Panc1 (cell line): Measurements from ENCODE around the gene ACKR2. TPM values are rescaled to one million over a fixed set of nuclear protein-coding genes. Genes with fewer than 3 reads are reported as not detected.
"Not testable (repeated sequence)": the region's sequence is repeated elsewhere in the genome, so short reads cannot be mapped to it uniquely, and the experiment has no call there.

Source experiments
- ATAC-seq: fragments of 200-7000 bp; cut with Tn5 transposase; 2 replicates; pipeline ENCODE4 v1.9.1; 2020; ENCODE audit warnings: mild to moderate bottlenecking, moderate library complexity
- BruUV-seq: library from RNA; stranded (reverse); fragments of 400-500 nt; replicated peaks from 2 replicates; lab custom pipeline; 2021; lab: Mats Ljungman, UMichigan
- CTCF ChIA-PET: fragments of 300-600 bp; sonication (Branson Sonifier 250); formaldehyde crosslinking; loops from one replicate; lab custom pipeline; 2022; ENCODE audit warnings: antibody characterized with exemption; lab: Charles Lee
- POLR2A ChIA-PET: fragments of 300-600 bp; sonication (Branson Sonifier 250); formaldehyde crosslinking; loops from one replicate; lab custom pipeline; 2022; ENCODE audit warnings: antibody characterized with exemption; lab: Charles Lee
- DNase-seq: peaks from one replicate; pipeline ENCODE4 v3.0.0-alpha.2; 2010; ENCODE audit warnings: low read depth, low spot score
- H3K27ac ChIP-seq: 2 replicates; pipeline ENCODE4 v1.5.1; 2011; ENCODE audit warnings: mild to moderate bottlenecking, low read length, inconsistent platforms
- H3K27me3 ChIP-seq: fragments of 200-500 bp; sonication (Bioruptor generic); 2 replicates; pipeline ENCODE4 v1.6.0; 2014; ENCODE audit warnings: low read length, inconsistent platforms; ENCODE audit not compliant: control insufficient read depth, insufficient read depth
- H3K36me3 ChIP-seq: fragments of 200-500 bp; sonication (Bioruptor generic); 2 replicates; pipeline ENCODE4 v1.5.1; 2014; ENCODE audit warnings: inconsistent platforms, mild to moderate bottlenecking, low read length, moderate library complexity; ENCODE audit not compliant: control insufficient read depth, insufficient read depth
- H3K4me1 ChIP-seq: 2 replicates; pipeline ENCODE4 v1.5.1; 2011; ENCODE audit warnings: inconsistent platforms, mild to moderate bottlenecking, low read length, moderate library complexity; ENCODE audit not compliant: control insufficient read depth, insufficient read depth
- H3K4me3 ChIP-seq, 2 experiments: 2 replicates each; pipeline ENCODE4 v1.5.1; 2011 to 2012; ENCODE audit warnings: low read depth in 2 of 2, low read length in 2 of 2, mild to moderate bottlenecking in 2 of 2, inconsistent platforms in 1 of 2, moderate library complexity in 1 of 2
- H3K9me3 ChIP-seq: fragments of 200-500 bp; sonication (Bioruptor generic); 2 replicates; pipeline ENCODE4 v1.5.1; 2014; ENCODE audit warnings: low read depth, mild to moderate bottlenecking, inconsistent platforms, low read length, moderate library complexity; ENCODE audit not compliant: control insufficient read depth, insufficient read depth
- CTCF ChIP-seq: fragments of 450-650 bp; IDR thresholded peaks from 2 replicates; pipeline ENCODE4 v1.5.1; 2017; ENCODE audit warnings: mild to moderate bottlenecking
- POLR2AphosphoS5 ChIP-seq: IDR thresholded peaks from 2 replicates; pipeline ENCODE4 v1.6.1; 2012; ENCODE audit warnings: mild to moderate bottlenecking, low read depth, low read length, moderate library complexity
- REST ChIP-seq, 2 experiments: IDR thresholded peaks; 2 replicates each; pipeline ENCODE4 v1.6.1; 2011 to 2012; ENCODE audit warnings: low read depth in 2 of 2, control low read depth in 1 of 2, low read length in 1 of 2, mild to moderate bottlenecking in 1 of 2, moderate library complexity in 1 of 2; ENCODE audit not compliant: insufficient read depth in 1 of 2
- SIN3A ChIP-seq: IDR thresholded peaks from 2 replicates; pipeline ENCODE4 v1.6.1; 2012; ENCODE audit warnings: low read depth, mild to moderate bottlenecking, low read length, moderate library complexity, borderline replicate concordance; ENCODE audit not compliant: insufficient read depth
- TCF7L2 ChIP-seq: IDR thresholded peaks from 2 replicates; pipeline ENCODE4 v1.6.1; 2011; ENCODE audit warnings: mild to moderate bottlenecking, low read depth, low read length, inconsistent platforms
- in situ Hi-C: cut with HindIII; loops from 2 replicates; pipeline ENCODE4 v1.10.0; 2016; ENCODE audit warnings: low sequenced_read_pairs, low pct_unique_long_range_greater_than_20kb
- intact Hi-C: fragments of 100-400 bp; cut with micrococcal nuclease; formaldehyde crosslinking; loops from one replicate; pipeline ENCODE4 v1.10.0; 2022; ENCODE audit not compliant: unreplicated experiment
- total RNA-seq: library from RNA; stranded (reverse); gene quantifications from one replicate; pipeline ENCODE4 v1.2.1, GENCODE V29; 2021; ENCODE audit not compliant: unreplicated experiment

ACKR2 gene
- total RNA-seq, 1 experiment from 2014 or later: not detected

GRCh38 chr3:42805141-42805821 is 4.0 kb upstream of the ACKR2 start:
- TF ChIP-seq TCF7L2: no peak
- TF ChIP-seq CTCF: no peak
- peaks cover 7% of the 10 kb centered on the region for H3K4me1 ChIP-seq
- H3K36me3 ChIP-seq: peaks cover 9% of the 10 kb centered on the region; the same call in 1 of the 2 replicates
- ATAC-seq (no peak), DNase-seq (no peak)
- in situ Hi-C loops: no loop called here
- intact Hi-C loops: no loop called here
- H3K27ac ChIP-seq: peak overlapping the region; percentile 81; the same call in 1 of the 2 replicates
- ChIA-PET CTCF (no interaction called here), POLR2A (interaction anchor here (1.1 kb wide), 1 partner anchor 10 kb away, joined by 3 read pairs; no protein-coding TSS in a partner anchor)
- H3K4me3 ChIP-seq: peak overlapping the region; percentile 79 to 86
- no peaks in the 10 kb centered on the region; the same call in 1 of the 2 replicates for H3K27me3 ChIP-seq
- no TSS peak for BruUV-seq
- H3K9me3 ChIP-seq: no peaks in the 10 kb centered on the region

- peaks cover 9% of the 10 kb centered on the region; the same call in 1 of the 2 replicates for H3K36me3 ChIP-seq
- BruUV-seq: no TSS peak
- H3K9me3 ChIP-seq: no peaks in the 10 kb centered on the region
- no peak overlapping the region for H3K27ac ChIP-seq
- no peaks in the 10 kb centered on the region; the same call in 1 of the 2 replicates for H3K4me1 ChIP-seq
- ATAC-seq (no peak), DNase-seq (no peak)
- intact Hi-C loops (no loop called here), in situ Hi-C loops (no loop called here)
- H3K4me3 ChIP-seq: no peak overlapping the region
- POLR2A ChIA-PET: no interaction called here
- CTCF ChIA-PET: interaction anchor here (0.5 kb wide), 1 partner anchor 783 kb away, joined by 3 read pairs; no protein-coding TSS in a partner anchor
- H3K27me3 ChIP-seq: no peaks in the 10 kb centered on the region; the same call in 1 of the 2 replicates
- TF ChIP-seq TCF7L2: no peak
- no peak for TF ChIP-seq REST (IDR thresholded peaks at IDR 0.05; ENCODE audit: insufficient read depth in 1 of 2, low read depth in 2 of 2, low read length in 1 of 2)
- no peak for TF ChIP-seq SIN3A
- TF ChIP-seq POLR2AphosphoS5: no peak
- TF ChIP-seq CTCF: no peak
Measured at GRCh38 chr3:42807929-42808328, 1.3 kb upstream of the ACKR2 start.

- ATAC-seq, POLR2A ChIA-PET, in situ Hi-C loops, H3K4me1 ChIP-seq, H3K4me3 ChIP-seq, intact Hi-C loops, BruUV-seq, H3K27me3 ChIP-seq, H3K27ac ChIP-seq, DNase-seq, H3K9me3 ChIP-seq, H3K36me3 ChIP-seq: not testable (repeated sequence)
- CTCF ChIA-PET: interaction anchor here (0.6 kb wide), 1 partner anchor 29 kb away, joined by 9 read pairs; no protein-coding TSS in a partner anchor
Measured at GRCh38 chr3:42810706-42811105, 1.5 kb downstream of the ACKR2 start.

- POLR2A ChIA-PET, H3K27me3 ChIP-seq, CTCF ChIA-PET: not testable (repeated sequence)
Measured at GRCh38 chr3:42811118-42811883, 2.1 kb downstream of the ACKR2 start.

More at GRCh38 chr3:42811118-42811883, 2.1 kb downstream of the ACKR2 start:
- H3K4me1 ChIP-seq, H3K4me3 ChIP-seq, H3K27ac ChIP-seq, intact Hi-C loops, in situ Hi-C loops, BruUV-seq, DNase-seq, H3K36me3 ChIP-seq, ATAC-seq, H3K9me3 ChIP-seq: not testable (repeated sequence)
